Spinal cord (tissue), 10 donors: ENCODE data around the gene LGALS7. TPM values are rescaled to one million over a fixed set of nuclear protein-coding genes. Genes with fewer than 3 reads are reported as not detected.

Experiments used
- DNase-seq, 6 donors: peaks; one replicate each; pipeline versions ENCODE4 v3.0.0 to v3.0.0-alpha.2; 2013 to 2015; ENCODE audit warnings: low spot score in 6 of 6, low read depth in 4 of 6
- H3K27ac ChIP-seq: one replicate; pipeline ENCODE4 v1.5.1; 2013; ENCODE audit warnings: low read depth, low read length, control low read depth
- H3K27me3 ChIP-seq: one replicate; pipeline ENCODE4 v1.6.1; 2013; ENCODE audit warnings: low read length; ENCODE audit not compliant: control insufficient read depth, insufficient read depth
- H3K36me3 ChIP-seq: one replicate; pipeline ENCODE4 v1.6.1; 2013; ENCODE audit warnings: low read length; ENCODE audit not compliant: control insufficient read depth, insufficient read depth
- H3K4me1 ChIP-seq: one replicate; pipeline ENCODE4 v1.6.1; 2013; ENCODE audit warnings: low read length; ENCODE audit not compliant: control insufficient read depth, insufficient read depth
- H3K4me3 ChIP-seq: one replicate; pipeline ENCODE4 v1.5.1; 2013; ENCODE audit warnings: low read depth, low read length, control low read depth
- H3K9me3 ChIP-seq: one replicate; pipeline ENCODE4 v1.6.1; 2013; ENCODE audit warnings: low read length; ENCODE audit not compliant: control insufficient read depth, insufficient read depth
- WGBS: methylation state at CpG from one replicate; pipeline ENCODE4 v1.1.5; 2013; ENCODE audit warnings: missing lambda C conversion rate; ENCODE audit not compliant: insufficient coverage; 5-methylcytosine and 5-hydroxymethylcytosine counted together
- polyA plus RNA-seq, 2 donors: library from polyadenylated mRNA; unstranded; fragments of 120-200 nt; gene quantifications; one replicate each; pipeline ENCODE4 v1.2.1, GENCODE V29; 2013; ENCODE audit not compliant: insufficient read length in 2 of 2
- total RNA-seq, 2 donors: library from RNA; depleted of rRNA in 1 of 2; stranded (reverse); fragments of 120-200 nt in 1 of 2; fragments of >200 nt in 1 of 2; gene quantifications; one replicate each; pipeline versions ENCODE4 v1.2.3 to v1.2.4, GENCODE V29; 2013 to 2014
- donor health status: healthy.

Gene LGALS7
- total and polyA plus RNA-seq, 4 donors, result 0.72 to 1.4 TPM; not detected in 2

- Histone ChIP-seq H3K9me3 (no peaks in the 10 kb centered on the region), H3K4me3 (no peak overlapping the region), H3K36me3 (peaks cover 74% of the 10 kb centered on the region), H3K27ac (no peak overlapping the region), H3K27me3 (peaks cover under 1% of the 10 kb centered on the region), H3K4me1 (peaks cover 12% of the 10 kb centered on the region)
- DNase-seq, result peak in 2 of 6 donors; percentile 54 to 61
- 29% methylated on average over 4 of the region's 17 CpGs for WGBS
These were observed 43.5 kb downstream of the LGALS7 start for GRCh38 chr19:38729653-38730469.

- WGBS, result 86% methylated on average over 27 of the region's 37 CpGs
- Histone ChIP-seq H3K4me1 (peaks cover 7% of the 10 kb centered on the region), H3K27ac (no peak overlapping the region)
These were observed 44.4 kb downstream of the LGALS7 start for GRCh38 chr19:38728752-38729541.

GRCh38 chr19:38727868-38728660, 45.3 kb downstream of the LGALS7 start:
- no peaks in the 10 kb centered on the region for H3K9me3 ChIP-seq
- no peak for DNase-seq
- WGBS, result 65% methylated on average over 32 of the region's 33 CpGs
- no peak overlapping the region for H3K4me3 ChIP-seq
- no peak overlapping the region for H3K27ac ChIP-seq
- no peaks in the 10 kb centered on the region for H3K27me3 ChIP-seq
- peaks cover 92% of the 10 kb centered on the region for H3K36me3 ChIP-seq
- H3K4me1 ChIP-seq, result peaks cover 14% of the 10 kb centered on the region

More at GRCh38 chr19:38728752-38729541, 44.4 kb downstream of the LGALS7 start:
- H3K4me3 ChIP-seq, result no peak overlapping the region
- DNase-seq, result no peak
- peaks cover 84% of the 10 kb centered on the region for H3K36me3 ChIP-seq
- no peaks in the 10 kb centered on the region for H3K27me3 ChIP-seq
- H3K9me3 ChIP-seq, result no peaks in the 10 kb centered on the region

GRCh38 chr19:38727306-38727867, 45.9 kb downstream of the LGALS7 start:
- peaks cover 96% of the 10 kb centered on the region for H3K36me3 ChIP-seq
- H3K9me3 ChIP-seq, result no peaks in the 10 kb centered on the region
- no peaks in the 10 kb centered on the region for H3K27me3 ChIP-seq
- peaks cover 21% of the 10 kb centered on the region for H3K4me1 ChIP-seq
- H3K27ac ChIP-seq, result no peak overlapping the region
- DNase-seq, result no peak
- WGBS, result 92% methylated on average over 11 of the region's 17 CpGs
- no peak overlapping the region for H3K4me3 ChIP-seq

GRCh38 chr19:38726761-38727301, 46.5 kb downstream of the LGALS7 start:
- Histone ChIP-seq H3K4me1 (peaks cover 26% of the 10 kb centered on the region), H3K27ac (no peak overlapping the region), H3K4me3 (no peak overlapping the region), H3K36me3 (peaks cover 98% of the 10 kb centered on the region), H3K27me3 (no peaks in the 10 kb centered on the region), H3K9me3 (no peaks in the 10 kb centered on the region)
- WGBS, result 91% methylated on average over 30 of the region's 30 CpGs
- DNase-seq, result no peak

- Histone ChIP-seq H3K4me3 (no peak overlapping the region), H3K4me1 (peaks cover 32% of the 10 kb centered on the region), H3K27ac (no peak overlapping the region), H3K9me3 (no peaks in the 10 kb centered on the region), H3K27me3 (no peaks in the 10 kb centered on the region), H3K36me3 (peaks cover 98% of the 10 kb centered on the region)
- DNase-seq, result no peak
- WGBS, result 90% methylated on average over 6 of the region's 6 CpGs
These were observed 47.0 kb downstream of the LGALS7 start for GRCh38 chr19:38726284-38726673.

GRCh38 chr19:38725469-38726283, 47.6 kb downstream of the LGALS7 start:
- no peak overlapping the region for H3K4me3 ChIP-seq
- peaks cover 98% of the 10 kb centered on the region for H3K36me3 ChIP-seq
- H3K4me1 ChIP-seq, result peaks cover 38% of the 10 kb centered on the region
- no peak overlapping the region for H3K27ac ChIP-seq
- H3K27me3 ChIP-seq, result no peaks in the 10 kb centered on the region
- 97% methylated on average over 10 of the region's 21 CpGs for WGBS
- H3K9me3 ChIP-seq, result no peaks in the 10 kb centered on the region
- DNase-seq, result no peak

- H3K9me3 ChIP-seq, result no peaks in the 10 kb centered on the region
- H3K36me3 ChIP-seq, result peaks cover 100% of the 10 kb centered on the region
- WGBS, result 95% methylated on average over 42 of the region's 42 CpGs
- H3K27ac ChIP-seq, result no peak overlapping the region
- H3K4me1 ChIP-seq, result peaks cover 50% of the 10 kb centered on the region
- no peak for DNase-seq
- H3K4me3 ChIP-seq, result no peak overlapping the region
- H3K27me3 ChIP-seq, result no peaks in the 10 kb centered on the region
These were observed 49.1 kb downstream of the LGALS7 start for GRCh38 chr19:38723990-38724854.
